ENCODE measurements around the gene CT83. TPM values are rescaled to one million over a fixed set of nuclear protein-coding genes. Genes with fewer than 3 reads are reported as not detected.

The CT83 gene
- total and polyA plus RNA-seq, 9 donors: not detected

- TF ChIP-seq CTCF (IDR thresholded peaks at IDR 0.05): no peak
- TF ChIP-seq POLR2A (IDR thresholded peaks at IDR 0.05): no peak
- TF ChIP-seq EP300 (IDR thresholded peaks at IDR 0.05): no peak
- 52 to 64% (median 53%) methylated on average over 4 of the region's 4 CpGs for WGBS, 3 donors
- Histone ChIP-seq H3K4me3 (no peak overlapping the region), H3K27ac (no peak overlapping the region), H3K4me1 (ENCODE audit: insufficient read depth) (no peaks in the 10 kb centered on the region), H3K36me3 (no peaks in the 10 kb centered on the region), H3K27me3 (no peaks in the 10 kb centered on the region), H3K9me3 (no peaks in the 10 kb centered on the region)
- intact Hi-C loops (cut with DNase I): no loop called here
- no peak for DNase-seq
These were observed 44.8 kb downstream of the CT83 start for GRCh38 chrX:116417968-116418367.

GRCh38 chrX:116417214-116417613 is 45.6 kb downstream of the CT83 start:
- H3K9me3 ChIP-seq: no peaks in the 10 kb centered on the region
- H3K4me3 ChIP-seq: no peak overlapping the region
- WGBS, 3 donors: 74 to 82% (median 80%) methylated on average over 1 of the region's 1 CpG
- no peaks in the 10 kb centered on the region for H3K27me3 ChIP-seq
- TF ChIP-seq POLR2A (IDR thresholded peaks at IDR 0.05) (no peak), EP300 (IDR thresholded peaks at IDR 0.05) (no peak), CTCF (IDR thresholded peaks at IDR 0.05) (no peak)
- no peak for DNase-seq
- no peaks in the 10 kb centered on the region for H3K4me1 ChIP-seq (ENCODE audit: insufficient read depth)
- intact Hi-C loops (cut with DNase I): no loop called here
- no peaks in the 10 kb centered on the region for H3K36me3 ChIP-seq
- no peak overlapping the region for H3K27ac ChIP-seq

GRCh38 chrX:116413273-116413672 is 49.5 kb downstream of the CT83 start:
- 8 to 21% (median 19%) methylated on average over 1 of the region's 1 CpG for WGBS, 3 donors
- no peak for TF ChIP-seq CTCF (IDR thresholded peaks at IDR 0.05)
- no peak for TF ChIP-seq EP300 (IDR thresholded peaks at IDR 0.05)
- no peak for TF ChIP-seq POLR2A (IDR thresholded peaks at IDR 0.05)
- Histone ChIP-seq H3K27me3 (no peaks in the 10 kb centered on the region), H3K9me3 (no peaks in the 10 kb centered on the region), H3K36me3 (no peaks in the 10 kb centered on the region), H3K27ac (no peak overlapping the region), H3K4me3 (no peak overlapping the region), H3K4me1 (ENCODE audit: insufficient read depth) (no peaks in the 10 kb centered on the region)
- DNase-seq: no peak
- intact Hi-C loops (cut with DNase I): no loop called here

Other genes starting within 250 kb of the CT83 start
- under 1 TPM in 2 of 7 donors, not detected in 5; 0.18 to 0.46 TPM for gene SLC6A14, start 26.4 kb downstream of the CT83 start, total RNA-seq
- not detected for gene SLC6A14, start 26.4 kb downstream of the CT83 start, polyA plus RNA-seq

All from ovary (tissue), 9 donors.